ENCODE measurements around the gene NPAS2. TPM values are rescaled to one million over a fixed set of nuclear protein-coding genes. Genes with fewer than 3 reads are reported as not detected.

Gene NPAS2
- total RNA-seq, 1 donor from 2014 or later: 11.7 TPM

DNA sequence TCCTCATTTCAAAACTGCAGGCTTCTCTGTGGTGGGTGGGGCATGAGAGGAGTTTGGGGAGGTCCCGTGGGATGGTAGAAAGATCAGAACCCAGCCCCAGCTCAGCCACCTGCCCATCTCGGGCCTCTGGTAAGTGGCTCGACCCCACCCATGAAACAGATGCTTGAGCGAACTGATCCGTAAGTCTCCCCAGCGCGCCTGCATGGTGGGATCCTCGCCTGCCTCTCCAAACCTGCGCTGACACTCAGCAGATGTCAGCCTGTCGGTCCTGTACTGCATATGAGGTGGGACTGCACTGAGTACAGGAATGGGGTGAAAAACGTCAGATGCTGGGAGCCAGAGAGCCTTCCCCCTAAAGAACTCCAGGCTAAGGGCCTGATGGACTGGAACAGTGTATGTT lies 166.2 kb downstream of the NPAS2 start:
- no peak for DNase-seq (ENCODE audit: low read depth in 2 of 2)

GRCh38 chr2:100987536-100987935 lies 167.6 kb downstream of the NPAS2 start:
- no peak for DNase-seq (ENCODE audit: low read depth in 2 of 2)

GRCh38 chr2:100987974-100988373 lies 168.0 kb downstream of the NPAS2 start:
- no peak for DNase-seq (ENCODE audit: low read depth in 2 of 2)

- DNase-seq (ENCODE audit: low read depth in 2 of 2): no peak
These were observed 168.9 kb downstream of the NPAS2 start for GRCh38 chr2:100988630-100989417.

GRCh38 chr2:100989666-100990065 lies 169.7 kb downstream of the NPAS2 start:
- no peak for DNase-seq (ENCODE audit: low read depth in 2 of 2)

- no peak for DNase-seq (ENCODE audit: low read depth in 2 of 2)
These were observed 170.2 kb downstream of the NPAS2 start for GRCh38 chr2:100990166-100990565.

- DNase-seq (ENCODE audit: low read depth in 2 of 2): no peak
These were observed 170.9 kb downstream of the NPAS2 start for GRCh38 chr2:100990650-100991403.

- DNase-seq (ENCODE audit: low read depth in 2 of 2): no peak
These were observed 171.4 kb downstream of the NPAS2 start for GRCh38 chr2:100991404-100991773.

GRCh38 chr2:100992262-100992661 lies 172.3 kb downstream of the NPAS2 start:
- no peak for DNase-seq (ENCODE audit: low read depth in 2 of 2)

GRCh38 chr2:100993294-100993693 lies 173.4 kb downstream of the NPAS2 start:
- DNase-seq (ENCODE audit: low read depth in 2 of 2): no peak

- DNase-seq (ENCODE audit: low read depth in 2 of 2): no peak
These were observed 175.6 kb downstream of the NPAS2 start for GRCh38 chr2:100995309-100996075.

DNA sequence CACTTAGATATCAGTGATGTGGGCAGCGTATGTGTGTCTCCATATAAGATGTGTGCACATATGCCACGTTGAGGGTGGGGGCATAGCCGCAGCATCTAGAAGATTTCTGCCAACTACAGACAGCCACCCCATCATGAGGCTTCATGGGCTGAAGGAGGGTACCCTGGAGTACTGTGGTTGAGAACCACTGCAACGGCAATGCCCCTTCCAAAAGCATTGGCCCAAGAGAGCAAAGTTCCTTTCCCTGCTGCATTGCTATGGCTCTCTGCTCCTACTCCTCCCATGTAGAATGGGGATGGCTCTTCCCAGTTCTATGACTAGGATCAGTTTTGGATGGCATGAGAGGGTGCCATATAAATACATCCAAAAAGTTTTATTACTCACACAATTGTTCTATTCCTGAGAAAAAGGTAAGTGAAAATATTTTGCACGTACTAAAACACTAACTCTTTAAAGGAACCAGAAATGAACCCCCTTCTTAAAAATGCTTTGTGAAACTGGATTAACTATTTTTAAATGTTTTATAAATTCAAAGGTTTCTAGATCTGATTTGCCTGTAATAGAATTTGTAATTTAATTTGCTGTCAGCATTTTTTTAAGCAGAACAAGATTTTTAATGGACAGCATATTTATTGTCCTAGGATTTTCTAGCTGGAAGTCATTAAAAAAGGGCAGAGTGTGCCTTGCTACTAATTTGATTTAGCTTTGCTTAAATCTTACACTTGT lies 177.7 kb downstream of the NPAS2 start:
- no peak for DNase-seq (ENCODE audit: low read depth in 2 of 2)

GRCh38 chr2:100998235-100998573 lies 178.3 kb downstream of the NPAS2 start:
- DNase-seq (ENCODE audit: low read depth in 2 of 2): no peak

GRCh38 chr2:100999995-101000394 lies 180.1 kb downstream of the NPAS2 start:
- DNase-seq (ENCODE audit: low read depth in 2 of 2): no peak

- DNase-seq (ENCODE audit: low read depth in 2 of 2): peak; percentile 98
These were observed 182.0 kb downstream of the NPAS2 start, which contains the start of gene RPL31 for GRCh38 chr2:101001691-101002561. TSS of gene RPL31 (plus strand) at chr2:101002289. CDS start at chr2:101002702, 413 bp downstream.

DNA sequence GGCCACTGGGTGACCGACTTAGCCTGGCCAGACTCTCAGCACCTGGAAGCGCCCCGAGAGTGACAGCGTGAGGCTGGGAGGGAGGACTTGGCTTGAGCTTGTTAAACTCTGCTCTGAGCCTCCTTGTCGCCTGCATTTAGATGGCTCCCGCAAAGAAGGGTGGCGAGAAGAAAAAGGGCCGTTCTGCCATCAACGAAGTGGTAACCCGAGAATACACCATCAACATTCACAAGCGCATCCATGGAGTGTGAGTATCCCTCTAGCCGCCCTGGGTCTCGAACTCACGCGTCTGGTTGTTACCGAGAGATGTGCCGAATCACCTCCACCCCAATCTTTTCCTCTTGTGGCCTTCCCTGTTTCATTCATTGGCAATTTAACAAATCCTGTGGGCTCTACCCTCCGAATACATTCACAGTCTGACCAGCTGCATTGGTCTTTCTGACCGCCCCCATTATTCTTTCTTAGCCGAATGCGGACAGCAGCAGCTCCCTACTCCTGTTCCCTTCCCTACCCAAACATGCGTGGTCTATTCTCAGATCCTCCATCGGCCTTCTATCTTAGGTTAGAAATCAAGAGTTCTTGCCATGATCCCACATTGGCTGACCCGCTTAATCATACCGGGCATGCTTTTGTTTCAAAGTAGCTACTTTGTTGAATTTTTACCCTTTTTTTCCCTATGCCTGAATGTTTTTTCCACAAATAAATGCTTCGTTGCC lies 182.8 kb downstream of the NPAS2 start:
- peak; percentile 33 to 40 for DNase-seq (ENCODE audit: low read depth in 2 of 2)

DNA sequence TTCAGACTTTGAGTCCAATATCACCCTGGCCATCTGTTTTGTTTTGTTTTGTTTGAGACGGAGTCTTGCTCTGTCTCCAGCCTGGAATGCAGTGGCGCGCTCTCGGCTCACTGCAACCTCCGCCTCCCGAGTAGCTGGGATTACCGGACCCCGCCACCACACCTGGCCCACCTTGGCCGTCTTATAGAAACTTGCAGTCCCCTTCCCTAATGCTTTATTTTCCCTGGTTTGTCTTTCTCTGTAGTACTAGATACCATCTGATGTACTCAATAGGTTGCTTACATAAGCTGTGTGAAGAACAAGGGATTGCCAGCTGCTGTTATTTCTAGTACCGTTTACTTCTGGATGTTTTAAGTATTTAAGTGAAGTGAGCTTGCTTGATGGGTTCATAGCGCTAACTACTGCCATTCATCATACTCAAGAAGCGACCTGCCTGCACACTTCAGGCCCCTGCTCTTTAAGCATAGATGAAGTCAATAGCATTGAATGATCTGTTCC lies 183.4 kb downstream of the NPAS2 start:
- peak in 1 of 2 donors; percentile 21 for DNase-seq (ENCODE audit: low read depth in 2 of 2)

GRCh38 chr2:101004620-101005325 lies 184.8 kb downstream of the NPAS2 start:
- DNase-seq (ENCODE audit: low read depth in 2 of 2): no peak
